Right renal pelvis (tissue), 4 donors: ENCODE measurements around the gene MAPRE2. TPM values are rescaled to one million over a fixed set of nuclear protein-coding genes. Genes with fewer than 3 reads are reported as not detected.
A peak's percentile ranks its signal among the peaks of the same experiment; 100 is the strongest.

Experiments
- DNase-seq, 4 donors: peaks; one replicate each; pipeline ENCODE4 v3.0.0-alpha.2; 2013; ENCODE audit warnings: low read depth in 4 of 4, low spot score in 3 of 4, missing footprints in 1 of 4
- polyA plus RNA-seq, 4 donors: library from polyadenylated mRNA; unstranded; fragments of 120-200 nt; gene quantifications; one replicate each; pipeline ENCODE4 v1.2.1, GENCODE V29; 2013; ENCODE audit not compliant: insufficient read length in 4 of 4

The MAPRE2 gene
- polyA plus RNA-seq, 4 donors = 28.4 to 32.2 (median 30.4) TPM

- no peak for DNase-seq
Observed at GRCh38 chr18:35060122-35060815, 19.1 kb downstream of the MAPRE2 start.

- no peak for DNase-seq
Observed at GRCh38 chr18:35061336-35061735, 20.1 kb downstream of the MAPRE2 start.

GRCh38 chr18:35061804-35062203, 20.6 kb downstream of the MAPRE2 start:
- DNase-seq = no peak

GRCh38 chr18:35062408-35062807, 21.2 kb downstream of the MAPRE2 start:
- no peak for DNase-seq

- no peak for DNase-seq
Observed at GRCh38 chr18:35063875-35064690, 22.9 kb downstream of the MAPRE2 start.

- DNase-seq = no peak
Observed at GRCh38 chr18:35067454-35067853, 26.2 kb downstream of the MAPRE2 start.

- no peak for DNase-seq
Observed at GRCh38 chr18:35071819-35072247, 30.6 kb downstream of the MAPRE2 start.

- DNase-seq = no peak
Observed at GRCh38 chr18:35072616-35073015, 31.4 kb downstream of the MAPRE2 start.

GRCh38 chr18:35073186-35074105, 32.2 kb downstream of the MAPRE2 start:
- no peak for DNase-seq

- DNase-seq = no peak
Observed at GRCh38 chr18:35074581-35074980, 33.4 kb downstream of the MAPRE2 start.

GRCh38 chr18:35075132-35075531, 33.9 kb downstream of the MAPRE2 start:
- DNase-seq = no peak

- DNase-seq = no peak
Observed at GRCh38 chr18:35076135-35076924, 35.1 kb downstream of the MAPRE2 start.

- DNase-seq = no peak
Observed at GRCh38 chr18:35077937-35078336, 36.7 kb downstream of the MAPRE2 start.

- no peak for DNase-seq
Observed at GRCh38 chr18:35080058-35080457, 38.8 kb downstream of the MAPRE2 start.

- no peak for DNase-seq
Observed at GRCh38 chr18:35083174-35083712, 42.0 kb downstream of the MAPRE2 start.

- DNase-seq = peak in 1 of 4 donors; percentile 13
Observed at GRCh38 chr18:35084494-35085449, 43.6 kb downstream of the MAPRE2 start.

- DNase-seq = no peak
Observed at GRCh38 chr18:35085450-35086380, 44.5 kb downstream of the MAPRE2 start.

- no peak for DNase-seq
Observed at GRCh38 chr18:35086704-35087103, 45.5 kb downstream of the MAPRE2 start.
